GM10248 (cell line): Measurements from ENCODE around the gene E2F8.

Experiments used
- CTCF ChIA-PET: fragments of 300-600 bp; sonication (Branson Sonifier 250); formaldehyde crosslinking; extraction: SDS; loops from one replicate; lab custom pipeline; 2021; ENCODE audit warnings: antibody characterized with exemption; lab: Yijun Ruan, JAX
- POLR2A ChIA-PET: fragments of 350-650 bp; sonication (Branson Sonifier 250); formaldehyde crosslinking; extraction: SDS; loops from one replicate; lab custom pipeline; 2020; ENCODE audit warnings: antibody characterized with exemption; lab: Yijun Ruan, JAX
- DNase-seq: peaks from one replicate; pipeline ENCODE4 v3.0.0; 2012; ENCODE audit errors: extremely low spot score
- TF ChIP-seq, protein P1 (sequence below): IDR thresholded peaks from 2 replicates; pipeline ENCODE4 v1.5.1; 2012; ENCODE audit warnings: mild to moderate bottlenecking, low read depth; ENCODE audit errors: extremely low read depth, missing control alignments, control extremely low read depth

The E2F8 gene

DNA sequence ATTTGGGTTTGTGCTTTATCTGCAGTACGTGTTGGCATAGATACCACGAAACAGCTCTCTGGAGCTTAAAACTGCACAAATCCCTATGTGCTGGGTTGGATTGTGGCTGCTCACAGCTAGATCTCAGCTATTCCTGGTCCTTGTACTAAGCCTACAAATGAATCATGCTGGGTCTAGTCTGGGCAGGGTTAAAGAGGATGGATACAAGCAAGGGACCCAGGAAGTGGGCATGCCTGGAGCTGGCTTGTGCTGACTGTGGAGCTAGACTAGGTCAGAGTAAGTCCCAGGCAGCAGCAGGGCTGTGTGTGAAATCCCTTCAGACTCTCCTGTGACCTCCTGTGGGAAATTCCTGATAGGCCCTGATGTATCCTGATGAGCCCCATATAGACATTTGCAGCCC is 3.9 kb upstream of the E2F8 start:
- DNase-seq, result no peak
- TF ChIP-seq, protein P1, sequence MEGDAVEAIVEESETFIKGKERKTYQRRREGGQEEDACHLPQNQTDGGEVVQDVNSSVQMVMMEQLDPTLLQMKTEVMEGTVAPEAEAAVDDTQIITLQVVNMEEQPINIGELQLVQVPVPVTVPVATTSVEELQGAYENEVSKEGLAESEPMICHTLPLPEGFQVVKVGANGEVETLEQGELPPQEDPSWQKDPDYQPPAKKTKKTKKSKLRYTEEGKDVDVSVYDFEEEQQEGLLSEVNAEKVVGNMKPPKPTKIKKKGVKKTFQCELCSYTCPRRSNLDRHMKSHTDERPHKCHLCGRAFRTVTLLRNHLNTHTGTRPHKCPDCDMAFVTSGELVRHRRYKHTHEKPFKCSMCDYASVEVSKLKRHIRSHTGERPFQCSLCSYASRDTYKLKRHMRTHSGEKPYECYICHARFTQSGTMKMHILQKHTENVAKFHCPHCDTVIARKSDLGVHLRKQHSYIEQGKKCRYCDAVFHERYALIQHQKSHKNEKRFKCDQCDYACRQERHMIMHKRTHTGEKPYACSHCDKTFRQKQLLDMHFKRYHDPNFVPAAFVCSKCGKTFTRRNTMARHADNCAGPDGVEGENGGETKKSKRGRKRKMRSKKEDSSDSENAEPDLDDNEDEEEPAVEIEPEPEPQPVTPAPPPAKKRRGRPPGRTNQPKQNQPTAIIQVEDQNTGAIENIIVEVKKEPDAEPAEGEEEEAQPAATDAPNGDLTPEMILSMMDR, result no peak
- ChIA-PET POLR2A (no interaction called here), CTCF (interaction anchor here (1.8 to 2.1 kb wide), 2 partner anchors 9 to 15 kb away, joined by 5 to 9 read pairs; no protein-coding TSS in a partner anchor)

DNA sequence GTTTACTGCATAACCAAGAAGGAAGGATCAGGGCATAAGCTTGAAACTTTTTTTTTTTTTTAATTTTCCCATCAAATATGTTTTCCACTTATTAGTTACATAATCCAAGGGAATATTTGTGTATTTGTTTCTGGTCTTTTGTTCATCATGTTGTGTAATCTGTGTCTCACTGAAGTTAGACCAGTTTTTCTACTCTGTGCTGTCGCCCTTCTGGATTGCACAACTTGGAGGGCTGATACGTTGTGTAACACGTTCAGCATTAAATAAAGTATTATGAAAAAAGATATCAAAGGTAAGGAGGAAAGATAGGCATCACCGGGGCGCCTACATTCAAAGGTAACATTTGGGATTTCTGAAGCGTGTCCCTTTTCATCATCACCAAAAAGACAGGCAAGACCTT is 3.3 kb upstream of the E2F8 start:
- TF ChIP-seq, protein P1, result no peak
- DNase-seq, result no peak
- ChIA-PET POLR2A (no interaction called here), CTCF (interaction anchor here (1.8 to 2.1 kb wide), 2 partner anchors 9 to 16 kb away, joined by 5 to 9 read pairs; no protein-coding TSS in a partner anchor)

DNA sequence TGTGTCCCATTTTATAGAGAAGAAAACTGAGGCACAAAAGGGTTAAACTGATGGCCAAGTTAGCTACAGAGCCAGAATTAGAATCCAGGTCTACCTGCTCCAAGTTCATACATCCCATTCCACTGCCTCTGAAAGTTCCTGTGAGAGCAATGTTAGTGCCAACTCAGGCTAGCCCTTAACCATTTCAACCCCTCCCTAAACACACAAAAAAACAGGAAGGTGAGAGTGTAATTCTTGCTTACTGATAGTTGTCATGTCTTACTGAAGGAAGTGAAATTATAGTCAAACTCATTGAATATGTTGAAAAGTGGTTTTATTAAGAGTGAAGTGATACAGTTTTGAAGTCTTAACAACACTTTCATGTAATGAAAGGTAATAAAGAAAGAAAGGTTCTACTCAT is 2.9 kb upstream of the E2F8 start:
- TF ChIP-seq, protein P1, result no peak
- no peak for DNase-seq
- CTCF ChIA-PET, result interaction anchor here (2.1 kb wide), 1 partner anchor 16 kb away, joined by 9 read pairs; no protein-coding TSS in a partner anchor
- POLR2A ChIA-PET, result no interaction called here

DNA sequence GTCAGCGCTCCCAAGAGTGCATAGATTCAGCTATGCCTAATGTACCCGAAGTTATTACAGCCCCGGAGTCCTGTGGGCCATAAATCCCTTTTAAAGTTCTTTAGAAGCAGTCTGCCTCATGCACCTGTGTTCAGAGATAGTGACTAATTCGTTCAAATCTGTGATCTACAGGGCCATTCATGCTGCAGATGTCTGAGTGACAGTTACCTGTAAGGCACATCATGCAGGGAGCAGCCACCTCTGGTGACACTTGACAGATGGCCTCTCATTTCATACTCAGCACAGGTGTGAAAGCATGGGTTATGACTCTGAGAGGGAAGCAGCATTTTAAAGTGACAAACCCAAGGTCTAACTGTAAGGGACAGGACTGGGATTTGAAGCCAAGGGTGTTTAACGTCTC is 2.4 kb upstream of the E2F8 start:
- ChIA-PET POLR2A (no interaction called here), CTCF (interaction anchor here (2.1 kb wide), 1 partner anchor 17 kb away, joined by 9 read pairs; no protein-coding TSS in a partner anchor)
- TF ChIP-seq, protein P1, result no peak
- DNase-seq, result no peak

DNA sequence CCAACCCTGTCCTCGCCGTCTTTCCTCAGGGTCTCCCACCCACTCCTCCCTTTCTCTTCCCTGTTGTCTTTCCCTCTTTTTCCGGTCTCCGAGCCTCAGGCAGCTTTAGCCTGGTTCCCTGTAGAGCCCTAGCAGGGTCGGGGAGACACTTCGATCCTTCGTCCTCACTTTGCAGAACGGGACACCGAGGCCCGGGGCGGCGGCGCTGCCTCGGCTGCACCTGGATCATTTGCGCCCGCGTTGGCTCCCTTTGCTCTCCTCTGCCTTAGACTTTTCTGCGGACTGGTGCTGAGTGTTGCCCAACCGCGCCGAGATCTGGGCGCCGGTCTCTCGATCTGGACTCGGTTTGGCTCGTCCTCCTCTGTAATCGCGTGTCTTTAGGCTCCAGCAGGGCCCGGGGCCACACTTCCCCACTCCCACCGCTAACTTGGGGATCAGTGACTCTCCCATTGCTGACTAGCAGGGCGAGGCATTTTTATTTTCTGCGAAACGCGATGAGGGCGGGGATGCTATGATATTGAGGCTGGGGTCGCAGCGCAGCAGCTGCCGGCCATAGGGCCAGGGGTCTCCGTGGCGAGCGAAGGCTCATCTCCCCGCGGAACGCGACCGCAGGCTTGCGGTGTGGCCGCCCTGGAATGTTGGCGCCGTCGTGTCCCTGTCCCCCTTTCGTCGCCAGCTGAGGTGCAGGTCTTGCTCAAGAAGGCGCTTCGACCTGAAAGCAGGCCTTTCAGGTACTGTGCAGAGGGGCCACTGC is 1.6 kb upstream of the E2F8 start:
- TF ChIP-seq, protein P1, result no peak
- ChIA-PET POLR2A (no interaction called here), CTCF (interaction anchor here (0.7 kb wide), 1 partner anchor 17 kb away, joined by 3 read pairs; no protein-coding TSS in a partner anchor)
- DNase-seq, result peak; percentile 33

DNA sequence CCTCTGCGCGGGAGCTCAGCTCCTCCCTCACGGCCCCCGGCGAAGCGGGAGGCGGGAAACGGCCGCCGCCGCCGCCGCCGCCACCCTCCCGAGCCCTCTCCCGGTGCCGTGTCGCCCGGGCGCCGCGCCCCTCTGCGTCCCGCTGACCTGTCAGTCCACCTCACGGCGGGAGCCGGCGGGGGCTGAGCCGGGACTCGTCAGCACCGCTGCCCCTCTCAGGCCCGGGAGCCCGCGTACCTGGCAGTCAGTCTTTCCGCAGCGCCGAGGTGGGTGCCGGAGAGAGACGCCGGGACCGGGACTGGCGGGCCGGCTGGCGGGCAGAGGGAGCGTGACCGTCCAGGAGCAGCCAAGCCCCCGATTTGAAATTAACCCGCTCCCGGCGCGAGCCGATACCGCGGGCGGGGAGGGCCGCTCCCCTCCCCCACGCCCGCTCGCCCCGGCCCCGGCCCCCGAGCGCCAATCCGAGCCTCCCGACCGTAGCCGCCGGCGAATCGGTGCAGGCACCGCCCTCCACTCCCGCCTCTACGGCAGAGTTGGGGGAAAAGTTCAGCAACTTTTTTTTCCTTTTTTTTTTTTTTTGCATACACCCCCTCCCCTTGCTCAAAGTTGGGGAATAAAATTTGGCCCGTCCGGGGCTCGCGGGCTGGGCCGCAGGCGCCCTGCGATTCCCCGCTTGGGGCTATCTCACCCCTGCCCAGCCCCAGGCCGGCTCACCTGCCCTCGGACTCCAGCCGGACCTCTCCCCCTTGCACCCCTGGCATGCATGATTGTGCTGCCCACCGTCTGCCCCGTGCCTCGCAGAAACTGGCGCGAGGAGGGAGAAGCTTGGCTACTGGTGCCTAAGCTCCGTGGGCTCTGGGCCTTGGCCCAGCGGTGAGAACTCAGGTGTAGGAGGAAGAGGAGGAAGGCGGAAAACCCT is 774 bp upstream of the E2F8 start:
- peak; percentile 80 for DNase-seq

More for the DNA sequence above, 774 bp upstream of the E2F8 start:
- POLR2A ChIA-PET, result no interaction called here
- TF ChIP-seq, protein P1, result no peak
- CTCF ChIA-PET, result interaction anchor here (0.7 kb wide), 2 partner anchors 18 to 26 kb away, joined by 3 read pairs; no protein-coding TSS in a partner anchor
